H7 (cell line): ENCODE results near the gene SBF1. TPM values are rescaled to one million over a fixed set of nuclear protein-coding genes. Genes with fewer than 3 reads are reported as not detected.

Experiments used
- DNase-seq: peaks from one replicate; pipeline ENCODE4 v3.0.0; 2012
- H3K27me3 ChIP-seq: 2 replicates; pipeline ENCODE4 v1.6.0; 2011; ENCODE audit warnings: mild to moderate bottlenecking, low read length; ENCODE audit not compliant: control insufficient read depth, insufficient read depth
- H3K36me3 ChIP-seq: replicated peaks from 2 replicates; pipeline ENCODE4 v1.5.1; 2011; ENCODE audit warnings: low read length; ENCODE audit not compliant: control insufficient read depth, insufficient read depth
- H3K4me3 ChIP-seq: 2 replicates; pipeline ENCODE4 v1.5.1; 2011; ENCODE audit warnings: low read depth, mild to moderate bottlenecking, control low read depth, low read length, moderate library complexity; ENCODE audit not compliant: insufficient read depth
- total RNA-seq: library from RNA; depleted of rRNA; stranded (reverse); fragments of >200 nt; shearing (Covaris generic); gene quantifications from 2 replicates; pipeline ENCODE4 v1.2.3, GENCODE V29; 2014

SBF1 gene
- total RNA-seq, 1 experiment from 2014 or later: 53.8 TPM

DNA sequence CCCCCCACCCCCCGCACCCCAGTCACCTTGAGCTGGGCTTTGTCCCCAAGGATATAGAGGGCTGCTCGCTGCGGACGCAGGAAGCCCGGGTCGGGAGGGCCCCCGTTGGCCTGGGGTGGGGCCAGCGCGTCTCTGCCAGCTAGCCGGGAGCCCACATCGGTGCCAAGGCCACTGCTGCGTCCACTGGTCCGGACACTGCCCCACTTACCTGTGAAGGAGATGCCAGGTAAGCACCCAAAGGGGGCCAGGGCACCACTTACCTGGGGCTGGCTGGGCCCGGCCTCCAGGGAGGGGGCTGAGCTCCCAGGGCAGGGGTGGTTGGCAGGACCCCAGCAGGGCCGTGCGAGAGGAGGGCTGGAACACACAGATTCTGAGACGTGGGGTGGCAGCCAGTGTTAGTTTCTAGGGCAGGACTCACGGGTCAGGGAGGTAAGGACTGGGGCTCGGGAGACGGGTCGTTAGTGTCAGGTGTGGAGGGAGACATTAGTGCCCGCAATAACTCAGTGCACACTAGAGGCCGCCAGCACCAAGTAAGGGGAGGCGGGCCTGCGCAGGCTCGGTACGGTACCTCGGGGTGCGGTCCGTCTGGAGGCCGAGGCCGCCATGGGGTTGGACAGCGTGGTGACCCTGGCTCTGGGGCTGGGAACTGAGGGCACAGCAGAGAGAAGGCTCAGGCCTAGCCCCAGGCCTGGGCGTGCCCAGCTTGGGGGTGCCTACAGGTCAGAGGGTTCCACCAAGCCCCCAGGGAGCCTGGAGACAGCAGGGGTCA lies 18.2 kb downstream of the SBF1 start:
- Histone ChIP-seq H3K36me3 (peaks cover 20% of the 10 kb centered on the region), H3K27me3 (no peaks in the 10 kb centered on the region), H3K4me3 (no peak overlapping the region)
- DNase-seq: peak; percentile 95

DNA sequence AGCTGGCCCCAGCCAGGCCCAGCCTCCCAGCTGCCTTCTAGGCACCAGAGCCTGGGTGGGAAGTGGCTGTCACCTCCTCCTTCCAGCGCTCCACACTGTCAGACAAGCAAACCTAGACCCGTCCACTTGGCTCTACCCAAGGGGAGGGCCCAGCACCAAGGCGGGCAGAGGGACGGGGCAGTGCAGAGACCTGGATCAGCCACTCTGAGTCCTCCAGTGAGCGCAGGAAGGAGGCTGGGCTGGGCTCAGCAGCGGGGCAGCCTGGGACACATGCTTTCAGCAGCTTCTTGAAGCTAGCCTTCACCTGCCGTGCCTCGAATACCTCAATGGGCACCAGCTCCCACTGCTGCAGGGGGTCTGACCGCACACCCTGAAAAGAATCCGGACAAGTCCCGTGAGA lies 18.8 kb downstream of the SBF1 start:
- DNase-seq: no peak
- no peak overlapping the region for H3K4me3 ChIP-seq
- no peaks in the 10 kb centered on the region for H3K27me3 ChIP-seq
- H3K36me3 ChIP-seq: peaks cover 20% of the 10 kb centered on the region

DNA sequence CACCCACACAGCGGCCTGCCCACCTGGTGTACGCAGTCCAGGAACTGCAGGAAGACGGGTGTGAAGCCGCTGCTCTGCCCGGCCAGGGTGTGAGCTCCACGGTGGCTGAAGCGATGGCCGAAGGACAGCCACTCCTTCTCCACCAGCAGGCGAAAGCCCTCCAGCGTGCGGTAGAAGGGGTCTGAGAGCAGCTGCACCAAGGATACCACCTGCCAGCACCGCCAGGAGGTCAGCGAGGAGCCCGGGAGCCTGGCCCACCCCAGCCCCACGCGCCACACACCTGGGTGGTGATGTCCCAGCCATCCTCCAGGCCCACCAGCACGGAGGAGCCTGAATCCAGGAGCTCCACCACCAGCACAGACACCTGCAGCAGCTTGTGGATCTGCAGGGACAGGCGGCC lies 19.6 kb downstream of the SBF1 start:
- no peak for DNase-seq
- Histone ChIP-seq H3K4me3 (no peak overlapping the region), H3K27me3 (no peaks in the 10 kb centered on the region), H3K36me3 (peaks cover 15% of the 10 kb centered on the region)

DNA sequence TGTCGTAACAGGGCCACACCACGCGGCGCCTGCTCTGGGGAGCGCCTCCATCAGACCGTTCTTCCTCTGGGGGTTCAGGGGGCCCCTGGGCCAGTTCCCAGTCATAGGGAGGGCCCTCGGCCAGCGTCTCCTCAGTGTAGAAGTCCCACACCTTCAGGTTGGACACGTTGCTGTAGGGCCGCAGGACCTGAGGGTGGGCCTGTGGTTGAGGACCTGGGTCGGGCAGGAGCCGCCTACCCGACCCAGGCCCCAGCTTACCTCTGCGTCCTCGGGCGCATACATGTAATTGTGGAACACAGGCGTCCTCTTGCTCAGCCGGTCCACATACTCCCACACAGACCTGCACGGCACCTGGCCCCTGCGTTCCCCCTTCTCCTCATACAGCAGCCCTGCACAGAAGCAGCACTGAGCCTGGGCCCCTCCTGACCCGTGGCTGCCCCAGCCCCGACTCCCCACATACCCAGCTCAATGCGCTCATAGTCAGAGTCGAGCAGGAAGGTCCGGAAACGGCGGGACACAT lies 20.2 kb downstream of the SBF1 start:
- H3K4me3 ChIP-seq: no peak overlapping the region
- no peak for DNase-seq
- no peaks in the 10 kb centered on the region for H3K27me3 ChIP-seq
- H3K36me3 ChIP-seq: peaks cover 15% of the 10 kb centered on the region

DNA sequence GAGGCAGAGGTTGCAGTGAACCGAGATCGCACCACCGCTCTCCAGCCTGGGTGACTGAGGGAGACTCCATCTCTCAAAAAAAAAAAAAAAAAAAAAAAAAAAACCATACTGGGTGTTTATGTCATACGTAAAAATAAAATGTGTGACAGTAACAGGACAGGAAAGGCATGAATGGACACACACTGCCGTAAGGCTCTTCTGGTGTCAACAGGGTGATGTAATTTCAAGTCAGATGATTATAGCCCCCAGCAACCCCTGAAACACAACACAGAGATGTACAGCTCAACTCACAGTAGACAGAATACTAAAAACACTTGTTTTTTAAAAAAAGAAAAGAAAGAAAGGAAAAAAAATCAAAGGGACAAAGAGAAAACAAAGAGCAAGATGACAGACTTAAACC lies 22.2 kb downstream of the SBF1 start:
- H3K27me3 ChIP-seq: no peaks in the 10 kb centered on the region
- no peak for DNase-seq
- H3K4me3 ChIP-seq: no peak overlapping the region
- peaks cover 11% of the 10 kb centered on the region for H3K36me3 ChIP-seq

DNA sequence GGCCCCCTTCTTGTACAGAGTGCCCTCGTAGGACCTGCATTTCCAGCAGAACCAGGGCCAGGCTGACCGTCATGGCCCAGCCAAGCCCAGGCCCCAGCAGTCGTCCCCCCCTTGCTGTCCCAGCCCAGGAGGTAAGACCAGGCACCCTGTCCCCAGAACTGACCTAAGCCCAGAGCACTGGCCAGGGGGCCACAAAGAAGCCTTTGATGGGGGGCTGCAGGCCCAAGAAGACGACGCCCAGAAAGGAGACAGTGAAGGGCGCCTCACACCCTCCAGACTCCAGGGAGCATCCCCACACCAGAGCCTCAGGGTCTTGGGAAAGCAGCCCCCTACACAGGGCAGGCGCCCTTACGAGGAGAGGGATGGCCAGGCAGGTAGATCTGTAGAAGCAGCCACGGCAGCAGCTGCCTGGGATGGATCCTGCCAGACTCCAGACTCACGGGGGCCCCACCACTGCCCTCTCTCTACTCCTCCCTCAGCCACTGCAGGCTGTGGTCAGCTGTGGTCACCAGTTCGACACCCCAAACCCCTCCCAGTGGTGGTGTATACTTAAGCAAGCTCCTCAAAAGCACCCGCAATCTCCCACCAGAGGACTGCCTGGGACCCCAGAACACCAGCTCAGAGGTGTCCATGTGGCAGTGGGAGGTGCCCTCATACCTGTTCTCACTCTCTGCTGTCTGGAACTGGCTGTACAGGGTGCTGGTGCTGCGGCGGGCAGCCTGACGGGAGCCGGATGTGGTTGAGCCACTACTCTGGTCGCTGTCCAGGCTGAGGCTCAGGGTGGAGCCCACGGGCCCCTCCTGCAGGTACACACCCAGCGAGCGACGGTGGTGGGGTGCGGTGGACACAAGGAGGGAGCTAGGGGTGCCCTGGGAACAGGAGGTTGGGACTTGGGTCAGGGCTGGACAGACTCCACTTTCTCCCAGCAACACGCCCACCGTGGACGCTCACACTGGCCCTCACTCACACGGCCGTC lies 27.0 kb downstream of the SBF1 start:
- H3K4me3 ChIP-seq: no peak overlapping the region
- no peak for DNase-seq
- no peaks in the 10 kb centered on the region for H3K27me3 ChIP-seq
- no peaks in the 10 kb centered on the region; the same call in 1 of the 2 replicates for H3K36me3 ChIP-seq

DNA sequence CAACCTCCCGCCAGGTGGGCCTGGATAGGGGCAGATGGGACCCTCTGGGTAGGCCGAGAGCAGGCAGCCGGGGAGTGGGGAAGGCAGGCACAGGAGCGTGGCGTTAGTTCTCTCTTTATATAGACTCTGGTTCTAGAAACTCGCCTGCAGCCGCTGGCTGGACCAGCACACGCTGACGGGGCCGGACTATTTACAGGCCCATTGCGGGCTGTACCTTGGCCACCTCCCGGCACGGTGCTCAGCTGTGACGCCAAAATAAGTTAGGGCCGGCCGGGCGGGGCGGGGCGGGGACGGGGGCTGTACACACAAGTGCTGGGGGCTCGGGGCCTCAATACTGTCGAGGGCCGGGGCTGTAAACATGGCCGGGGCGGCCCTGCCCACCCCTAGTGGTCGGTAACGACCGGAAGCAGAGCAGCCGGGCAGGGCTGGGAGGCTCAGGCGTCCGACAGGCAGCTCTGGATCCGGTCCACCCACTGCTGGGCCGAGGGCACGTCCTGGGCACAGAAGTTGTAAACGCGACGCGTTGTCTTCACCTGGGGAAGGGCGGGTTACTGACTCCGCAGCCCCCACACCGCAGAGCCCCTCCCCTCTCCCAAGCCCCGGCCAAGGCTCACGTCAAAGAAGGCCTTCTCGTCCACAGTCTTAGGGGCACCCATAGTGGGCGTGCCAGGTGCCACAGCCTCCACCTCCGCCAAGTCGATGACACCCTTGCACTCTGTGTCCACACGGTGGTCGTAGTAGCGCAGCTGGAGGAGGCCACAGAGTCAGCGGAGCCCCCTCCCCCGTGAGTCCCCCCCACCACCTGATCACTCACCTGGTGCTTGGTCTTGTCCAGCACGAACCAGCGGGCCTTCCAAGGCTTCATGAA lies 27.9 kb downstream of the SBF1 start:
- Histone ChIP-seq H3K36me3 (peaks cover under 1% of the 10 kb centered on the region; the same call in 1 of the 2 replicates), H3K27me3 (no peaks in the 10 kb centered on the region), H3K4me3 (no peak overlapping the region)
- DNase-seq: no peak

DNA sequence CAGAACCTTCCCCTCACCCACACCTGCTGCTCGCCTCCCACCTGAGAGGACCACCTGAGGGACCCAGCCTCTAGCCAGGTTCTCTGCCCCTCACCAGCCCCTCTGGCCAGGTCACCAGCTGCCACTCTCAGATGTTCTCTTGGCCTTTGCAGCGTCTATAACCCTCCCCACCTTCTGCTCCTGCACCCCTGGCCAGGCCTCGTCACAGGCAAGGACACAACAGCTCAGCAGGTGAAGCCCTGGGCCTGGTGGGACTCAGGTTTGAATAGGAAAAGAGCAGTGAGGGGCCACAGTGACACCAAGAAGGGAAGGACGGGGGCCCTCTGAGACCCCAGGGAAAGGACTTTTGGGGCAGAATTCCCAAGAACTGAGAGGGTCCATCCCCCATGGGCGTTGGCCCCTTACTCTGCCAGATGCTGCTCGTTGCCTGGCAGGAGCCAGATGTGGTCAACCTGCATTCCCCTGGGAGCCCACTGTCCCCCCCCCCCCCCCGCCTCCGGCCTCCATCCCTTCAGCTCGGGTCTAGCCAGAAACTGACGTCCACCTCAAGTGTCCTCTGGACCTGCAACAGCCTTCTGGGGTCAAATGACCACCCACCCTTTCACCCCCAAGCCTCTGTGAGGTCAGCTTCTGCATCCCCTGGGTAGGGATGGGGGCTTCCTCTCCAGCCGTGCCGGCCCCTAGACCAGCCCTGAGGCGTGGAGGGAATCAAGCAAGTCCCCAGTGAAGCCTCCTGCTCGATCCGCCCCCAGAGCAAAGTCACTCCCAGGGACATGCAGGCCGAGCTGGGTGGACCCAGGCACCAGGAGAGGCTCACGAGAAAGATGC lies 28.7 kb downstream of the SBF1 start:
- no peak for DNase-seq
- H3K4me3 ChIP-seq: no peak overlapping the region
- H3K27me3 ChIP-seq: no peaks in the 10 kb centered on the region
- H3K36me3 ChIP-seq: peaks cover 2% of the 10 kb centered on the region; the same call in 1 of the 2 replicates

DNA sequence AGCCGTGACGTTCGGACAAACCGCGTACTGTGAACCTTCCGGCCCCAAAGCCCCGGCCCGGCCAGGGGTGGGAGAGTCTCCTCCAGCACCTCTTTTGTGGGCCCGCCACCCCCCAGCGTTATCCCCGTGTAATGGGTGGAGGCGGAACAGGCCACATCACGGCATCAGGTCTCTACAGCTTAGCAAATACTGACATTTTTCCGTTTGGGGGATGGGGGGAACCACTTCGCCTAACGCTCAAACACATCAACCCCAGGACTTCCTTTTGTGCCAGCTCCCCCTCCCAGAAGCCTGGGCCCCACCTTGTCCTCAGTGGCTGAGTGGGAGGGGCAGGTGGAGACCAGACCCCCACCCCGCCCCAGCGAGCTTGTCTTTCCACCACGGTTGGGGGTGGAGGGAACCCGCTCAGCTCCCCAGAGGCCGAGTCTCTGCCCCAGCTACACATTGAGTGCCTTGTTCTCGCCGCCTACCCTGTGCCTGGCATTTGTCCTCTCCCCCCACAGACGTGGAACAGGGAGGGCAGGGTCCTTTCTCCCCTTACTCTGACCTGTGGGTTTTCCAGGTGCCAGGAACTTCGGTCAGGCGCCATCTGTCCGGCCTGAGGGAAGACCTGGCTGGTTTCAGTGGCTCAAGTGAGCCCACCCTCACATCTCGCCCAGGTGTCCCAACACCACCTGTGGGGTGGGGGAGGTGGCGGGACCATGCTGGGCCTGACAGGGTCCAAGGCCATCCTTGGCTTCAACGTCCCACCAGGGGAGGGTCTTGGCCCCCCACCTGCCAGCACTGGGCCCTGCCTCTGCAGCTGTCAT lies 29.6 kb downstream of the SBF1 start:
- Histone ChIP-seq H3K27me3 (no peaks in the 10 kb centered on the region), H3K4me3 (no peak overlapping the region), H3K36me3 (peaks cover 2% of the 10 kb centered on the region; the same call in 1 of the 2 replicates)
- no peak for DNase-seq

DNA sequence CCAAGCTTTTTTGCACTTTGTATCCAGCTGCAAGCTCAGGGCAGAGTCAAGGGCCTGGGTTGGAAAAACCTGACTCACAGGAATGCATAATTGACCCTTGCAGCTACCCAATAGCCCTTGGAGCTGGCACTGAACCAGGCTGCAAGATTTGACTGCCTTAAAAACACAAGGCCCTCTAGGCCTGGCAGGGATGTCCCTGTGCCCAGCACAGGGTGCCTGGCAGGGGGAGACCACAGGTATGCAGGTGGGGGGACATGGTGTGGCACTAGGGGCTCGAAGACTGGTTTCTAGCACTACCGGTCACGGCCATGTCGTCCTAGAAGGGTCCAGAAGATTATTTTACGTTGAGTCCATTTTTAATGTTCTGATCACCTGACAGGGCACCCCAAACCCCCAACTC lies 30.2 kb downstream of the SBF1 start:
- DNase-seq: no peak

DNA sequence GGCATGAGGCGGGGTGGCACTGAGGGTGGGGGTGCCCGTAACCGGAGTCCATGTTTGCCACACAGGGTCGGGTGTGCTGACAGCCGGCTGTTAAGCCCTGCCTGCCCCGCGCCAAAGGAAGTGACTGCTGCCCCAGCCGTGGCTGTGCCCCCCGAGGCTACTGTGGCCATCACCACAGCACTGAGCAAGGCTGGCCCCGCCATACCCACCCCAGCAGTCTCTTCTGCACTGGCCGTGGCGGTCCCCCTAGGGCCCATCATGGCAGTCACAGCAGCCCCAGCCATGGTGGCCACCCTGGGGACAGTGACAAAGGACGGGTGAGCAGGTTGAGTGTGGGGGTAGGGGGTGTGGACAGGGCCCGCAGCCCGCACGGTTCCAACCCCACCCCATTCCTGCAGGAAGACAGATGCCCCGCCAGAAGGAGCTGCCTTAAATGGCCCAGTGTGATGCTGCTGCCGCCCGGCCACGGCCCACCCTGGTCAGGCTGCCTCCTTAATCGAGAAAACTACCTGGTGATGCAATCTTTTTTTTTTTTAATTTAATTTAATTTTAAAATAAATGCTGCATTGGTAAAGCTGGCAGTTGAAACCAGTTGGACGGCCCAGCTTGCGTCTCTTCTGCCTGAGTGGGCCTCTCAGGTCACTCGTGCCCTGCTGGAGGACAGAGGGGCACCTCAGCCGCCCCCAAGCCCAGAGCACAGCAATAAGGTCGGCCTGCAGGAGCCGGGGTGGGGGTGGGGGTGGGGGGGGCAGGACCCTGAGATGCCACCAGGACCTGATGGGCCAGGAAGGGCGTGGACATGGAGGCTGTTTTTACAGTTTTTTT lies 30.8 kb downstream of the SBF1 start:
- Histone ChIP-seq H3K36me3 (peaks cover 7% of the 10 kb centered on the region), H3K4me3 (no peak overlapping the region), H3K27me3 (no peaks in the 10 kb centered on the region)
- no peak for DNase-seq

More for the DNA sequence above, 30.2 kb downstream of the SBF1 start:
- Histone ChIP-seq H3K27me3 (no peaks in the 10 kb centered on the region), H3K36me3 (peaks cover 6% of the 10 kb centered on the region), H3K4me3 (no peak overlapping the region)

DNA sequence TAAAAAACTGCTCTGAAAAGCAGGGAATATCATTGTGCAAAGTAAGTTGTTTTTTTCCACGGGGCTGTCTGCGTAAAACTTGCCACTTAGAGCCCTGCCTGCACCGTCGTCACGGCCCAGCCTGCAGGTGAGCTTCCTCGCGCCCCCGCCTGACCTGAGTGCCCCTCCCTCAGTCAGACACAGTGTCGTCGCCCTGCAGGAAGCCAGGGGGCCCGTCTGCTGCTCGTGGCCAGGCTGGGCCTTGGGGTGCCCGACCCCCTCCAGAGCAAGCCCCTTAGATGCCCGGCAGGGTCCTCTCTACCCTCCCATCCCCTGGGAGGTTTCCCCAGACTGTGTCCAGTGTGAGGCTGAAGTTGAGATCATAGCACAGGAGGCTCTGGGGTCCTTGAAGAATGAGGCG lies 31.6 kb downstream of the SBF1 start:
- no peak for DNase-seq
- Histone ChIP-seq H3K36me3 (peaks cover 7% of the 10 kb centered on the region), H3K27me3 (no peaks in the 10 kb centered on the region), H3K4me3 (no peak overlapping the region)
